SH-SY5Y (cell line): ENCODE results near the gene UBE3B.

ENCODE experiments used
- GATA2 ChIP-seq: IDR thresholded peaks from 2 replicates; pipeline ENCODE4 v1.6.1; 2011; ENCODE audit warnings: mild to moderate bottlenecking, low read depth, low read length
- GATA3 ChIP-seq: IDR thresholded peaks from 2 replicates; pipeline ENCODE4 v1.6.1; 2011; ENCODE audit warnings: low read depth, mild to moderate bottlenecking, low read length, moderate library complexity

- TF ChIP-seq GATA3 (no peak), GATA2 (no peak)
Observed at GRCh38 chr12:109446869-109447268, 30.6 kb upstream of the UBE3B start.
